SHP77 (cell line): ENCODE measurements around the gene ACAA2.

Source experiments
- DNase-seq, 2 experiments: peaks; one replicate each; lab custom pipeline; 2025; lab: John Stamatoyannopoulos, UW

The ACAA2 gene

GRCh38 chr18:49813319-49814146 lies at the start of gene ACAA2:
Gene ACAA2 (minus strand): TSS chr18:49813533. CDS start chr18:49813484, 49 bp downstream.
- DNase-seq: peak; percentile 83 to 86

- no peak for DNase-seq
Observed at GRCh38 chr18:49862656-49863385, 49.5 kb upstream of the ACAA2 start.

GRCh38 chr18:49861659-49862058 lies 48.3 kb upstream of the ACAA2 start:
- no peak for DNase-seq

- no peak for DNase-seq
Observed at GRCh38 chr18:49859725-49860124, 46.4 kb upstream of the ACAA2 start.

GRCh38 chr18:49859021-49859359 lies 45.7 kb upstream of the ACAA2 start:
- DNase-seq: peak in 1 of 2 experiments; percentile 45

GRCh38 chr18:49858309-49859020 lies 45.1 kb upstream of the ACAA2 start:
- DNase-seq: peak; percentile 31 to 68

GRCh38 chr18:49857708-49858107 lies 44.4 kb upstream of the ACAA2 start:
- DNase-seq: no peak

- no peak for DNase-seq
Observed at GRCh38 chr18:49856496-49856895, 43.2 kb upstream of the ACAA2 start.

GRCh38 chr18:49855711-49856415 lies 42.5 kb upstream of the ACAA2 start:
- no peak for DNase-seq

GRCh38 chr18:49854681-49855080 lies 41.3 kb upstream of the ACAA2 start:
- DNase-seq: no peak

GRCh38 chr18:49853436-49853835 lies 40.1 kb upstream of the ACAA2 start:
- DNase-seq: no peak

GRCh38 chr18:49853011-49853410 lies 39.7 kb upstream of the ACAA2 start:
- DNase-seq: no peak

- no peak for DNase-seq
Observed at GRCh38 chr18:49851624-49852023, 38.3 kb upstream of the ACAA2 start.

GRCh38 chr18:49850636-49851035 lies 37.3 kb upstream of the ACAA2 start:
- no peak for DNase-seq

- peak; percentile 63 to 83 for DNase-seq
Observed at GRCh38 chr18:49849331-49850217, 36.2 kb upstream of the ACAA2 start.

GRCh38 chr18:49848115-49848514 lies 34.8 kb upstream of the ACAA2 start:
- DNase-seq: no peak

GRCh38 chr18:49847524-49847923 lies 34.2 kb upstream of the ACAA2 start:
- DNase-seq: no peak

GRCh38 chr18:49846718-49847470 lies 33.6 kb upstream of the ACAA2 start:
- DNase-seq: peak in 1 of 2 experiments; percentile 51

GRCh38 chr18:49846361-49846662 lies 33.0 kb upstream of the ACAA2 start:
- peak in 1 of 2 experiments; percentile 58 for DNase-seq

- peak in 1 of 2 experiments; percentile 58 for DNase-seq
Observed at GRCh38 chr18:49845629-49846360, 32.5 kb upstream of the ACAA2 start.
